Testis (tissue), 2 donors: ENCODE measurements around the gene ZNF213.

Experiments
- CTCF ChIP-seq, 3 experiments: fragments of 450-650 bp in 2 of 3; fragments of 200-600 bp in 1 of 3; sonication (generic) in 1 of 3; IDR thresholded peaks; one replicate each; pipeline ENCODE4 v1.5.1; 2016 to 2019; ENCODE audit warnings: antibody characterized with exemption in 3 of 3, mild to moderate bottlenecking in 2 of 3, moderate library complexity in 1 of 3
- POLR2A ChIP-seq: fragments of 450-650 bp; IDR thresholded peaks from one replicate; pipeline ENCODE4 v1.6.1; 2017; ENCODE audit warnings: antibody characterized with exemption, mild to moderate bottlenecking, moderate library complexity

GRCh38 chr16:3189869-3190268 is 55.0 kb downstream of the ZNF213 start:
- TF ChIP-seq CTCF (IDR thresholded peaks at IDR 0.05): no peak
- TF ChIP-seq POLR2A: no peak
